ENCODE data around the gene NUFIP1.

GRCh38 chr13:44895953-44896335, 93.3 kb downstream of the NUFIP1 start:
- TF ChIP-seq POLR2A (IDR thresholded peaks at IDR 0.05; ENCODE audit: low read length), result no peak
- TF ChIP-seq GATA1 (IDR thresholded peaks at IDR 0.05; ENCODE audit: low read depth, low read length), result no peak
